SK-N-MC (cell line): ENCODE measurements around the gene DAB1.

ENCODE experiments used
- DNase-seq: peaks from one replicate; pipeline ENCODE4 v3.0.0-alpha.2; 2011; ENCODE audit warnings: low read depth, low spot score
- H3K27ac ChIP-seq: fragments of 200-600 bp; sonication (generic); 2 replicates; pipeline ENCODE4 v1.5.1; 2016; ENCODE audit warnings: mixed run types
- H3K36me3 ChIP-seq: fragments of 200-600 bp; sonication (generic); 2 replicates; pipeline ENCODE4 v1.6.1; 2017; ENCODE audit warnings: antibody characterized with exemption, low read length, mixed read lengths; ENCODE audit not compliant: insufficient read depth
- H3K4me3 ChIP-seq: fragments of 200-600 bp; sonication (generic); 2 replicates; pipeline ENCODE4 v1.5.1; 2016
- H3K9ac ChIP-seq: fragments of 200-600 bp; sonication (generic); 2 replicates; pipeline ENCODE4 v1.8.0; 2017; ENCODE audit warnings: mixed run types, mixed read lengths; ENCODE audit not compliant: insufficient read length
- H3K9me3 ChIP-seq: fragments of 200-600 bp; sonication (generic); 2 replicates; pipeline ENCODE4 v1.6.1; 2017; ENCODE audit warnings: low read depth, mild to moderate bottlenecking, antibody characterized with exemption, low read length, moderate library complexity, mixed read lengths
- EZH2 ChIP-seq: fragments of 200-600 bp; sonication (generic); IDR thresholded peaks from one replicate; pipeline ENCODE4 v1.6.1; 2017; ENCODE audit warnings: antibody characterized with exemption
- FOXP2 ChIP-seq: optimal IDR thresholded peaks from 2 replicates; pipeline ENCODE3; 2011; ENCODE audit warnings: mild to moderate bottlenecking, moderate library complexity; ENCODE audit not compliant: insufficient read depth; ENCODE audit errors: extremely low read length, control extremely low read depth
- POLR2AphosphoS5 ChIP-seq: IDR thresholded peaks from 2 replicates; pipeline ENCODE4 v1.6.1; 2012; ENCODE audit warnings: mild to moderate bottlenecking, low read depth, low read length, borderline replicate concordance

The DAB1 gene

GRCh38 chr1:57451516-57451915, 27.7 kb upstream of the DAB1 start:
- TF ChIP-seq POLR2AphosphoS5: no peak
- TF ChIP-seq FOXP2: no peak
- no peak for TF ChIP-seq EZH2
- no peak for DNase-seq
- no peak overlapping the region for H3K27ac ChIP-seq
- no peak overlapping the region for H3K9ac ChIP-seq
- no peak overlapping the region for H3K4me3 ChIP-seq
- no peaks in the 10 kb centered on the region for H3K36me3 ChIP-seq
- H3K9me3 ChIP-seq: no peaks in the 10 kb centered on the region

GRCh38 chr1:57450981-57451380, 27.1 kb upstream of the DAB1 start:
- Histone ChIP-seq H3K27ac (no peak overlapping the region), H3K36me3 (no peaks in the 10 kb centered on the region), H3K9me3 (no peaks in the 10 kb centered on the region), H3K4me3 (no peak overlapping the region), H3K9ac (no peak overlapping the region)
- TF ChIP-seq EZH2: no peak
- no peak for TF ChIP-seq POLR2AphosphoS5
- TF ChIP-seq FOXP2: no peak
- DNase-seq: no peak

- no peak overlapping the region for H3K27ac ChIP-seq
- TF ChIP-seq POLR2AphosphoS5 (no peak), FOXP2 (no peak), EZH2 (no peak)
- no peaks in the 10 kb centered on the region for H3K9me3 ChIP-seq
- no peak overlapping the region for H3K9ac ChIP-seq
- DNase-seq: no peak
- no peak overlapping the region for H3K4me3 ChIP-seq
- no peaks in the 10 kb centered on the region for H3K36me3 ChIP-seq
These were observed 23.7 kb upstream of the DAB1 start for GRCh38 chr1:57447551-57447950.

- Histone ChIP-seq H3K9ac (no peak overlapping the region), H3K4me3 (no peak overlapping the region), H3K36me3 (no peaks in the 10 kb centered on the region), H3K27ac (no peak overlapping the region), H3K9me3 (no peaks in the 10 kb centered on the region)
- TF ChIP-seq EZH2 (no peak), FOXP2 (no peak), POLR2AphosphoS5 (no peak)
- DNase-seq: no peak
These were observed 19.1 kb upstream of the DAB1 start for GRCh38 chr1:57443004-57443403.

GRCh38 chr1:57440096-57440495, 16.2 kb upstream of the DAB1 start:
- DNase-seq: no peak
- no peak overlapping the region for H3K4me3 ChIP-seq
- H3K27ac ChIP-seq: no peak overlapping the region
- no peak overlapping the region for H3K9ac ChIP-seq
- H3K9me3 ChIP-seq: no peaks in the 10 kb centered on the region
- TF ChIP-seq POLR2AphosphoS5: no peak
- TF ChIP-seq EZH2: no peak
- no peak for TF ChIP-seq FOXP2
- no peaks in the 10 kb centered on the region for H3K36me3 ChIP-seq

- Histone ChIP-seq H3K36me3 (no peaks in the 10 kb centered on the region), H3K27ac (no peak overlapping the region), H3K9me3 (no peaks in the 10 kb centered on the region), H3K9ac (no peak overlapping the region), H3K4me3 (no peak overlapping the region)
- no peak for DNase-seq
- TF ChIP-seq EZH2 (no peak), POLR2AphosphoS5 (no peak), FOXP2 (no peak)
These were observed 7.5 kb upstream of the DAB1 start for GRCh38 chr1:57431400-57431799.

GRCh38 chr1:57424231-57425027, 569 bp upstream of the DAB1 start:
- DNase-seq: no peak
- TF ChIP-seq EZH2 (no peak), FOXP2 (no peak), POLR2AphosphoS5 (no peak)
- Histone ChIP-seq H3K9ac (no peak overlapping the region), H3K4me3 (peak overlapping the region; percentile 73), H3K36me3 (no peaks in the 10 kb centered on the region), H3K27ac (no peak overlapping the region), H3K9me3 (no peaks in the 10 kb centered on the region)

GRCh38 chr1:57423135-57423655, 665 bp downstream of the DAB1 start:
- H3K36me3 ChIP-seq: no peaks in the 10 kb centered on the region
- no peak overlapping the region for H3K27ac ChIP-seq
- peak overlapping the region; percentile 81 for H3K4me3 ChIP-seq
- no peak for DNase-seq
- no peak overlapping the region for H3K9ac ChIP-seq
- TF ChIP-seq FOXP2: no peak
- TF ChIP-seq POLR2AphosphoS5: no peak
- TF ChIP-seq EZH2: no peak
- H3K9me3 ChIP-seq: no peaks in the 10 kb centered on the region
